ENCODE results near the gene GLP2R.
"Not testable (repeated sequence)": the region's sequence is repeated elsewhere in the genome, so short reads cannot be mapped to it uniquely, and the experiment has no call there.

GLP2R gene

DNA sequence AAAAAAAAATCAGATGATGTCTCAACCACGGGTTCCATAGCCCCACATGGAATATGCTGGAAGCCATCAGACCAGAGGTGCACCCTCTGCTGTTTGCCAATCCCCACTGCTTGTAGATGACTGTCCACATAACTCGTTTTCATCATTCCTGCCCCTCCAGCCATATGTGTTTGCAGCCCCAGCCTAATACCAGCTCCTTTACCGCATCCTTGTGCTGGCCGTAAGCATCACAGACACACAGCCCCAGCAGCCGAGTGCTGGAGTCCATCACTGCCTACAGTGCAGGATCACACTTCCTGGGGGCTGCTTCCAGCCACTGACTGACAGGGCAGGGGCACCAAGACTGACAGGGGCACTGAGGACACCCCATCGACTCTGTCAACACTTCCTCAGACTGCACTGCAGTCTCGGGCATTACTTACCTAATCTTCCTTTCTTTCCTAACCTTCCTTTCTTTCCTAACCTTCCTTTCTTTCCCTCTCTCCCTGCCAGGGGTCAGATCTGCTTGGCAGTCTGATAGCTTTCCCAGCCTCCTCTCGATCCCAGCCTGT, 74.4 kb downstream of the GLP2R start:
- DNase-seq: no peak

DNA sequence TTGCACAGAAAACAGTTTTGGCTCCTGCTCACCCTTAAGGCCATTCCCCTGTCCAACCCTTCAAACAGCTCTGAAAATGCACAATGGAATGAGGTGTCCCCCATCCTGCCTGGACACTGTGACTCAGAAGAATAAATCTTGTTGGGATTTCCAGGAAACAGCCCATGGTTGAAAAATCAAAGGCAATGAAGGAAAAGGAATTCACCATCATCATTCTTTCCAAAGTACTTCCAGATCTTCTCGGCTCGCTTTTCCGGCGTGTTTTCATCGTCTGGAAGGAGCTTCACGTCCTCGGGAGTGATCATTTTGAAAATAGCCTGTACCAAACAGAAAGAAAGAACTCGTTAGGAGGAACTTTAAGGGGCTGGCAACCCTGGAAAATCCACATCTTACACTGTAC, 75.1 kb downstream of the GLP2R start:
- DNase-seq: no peak

DNA sequence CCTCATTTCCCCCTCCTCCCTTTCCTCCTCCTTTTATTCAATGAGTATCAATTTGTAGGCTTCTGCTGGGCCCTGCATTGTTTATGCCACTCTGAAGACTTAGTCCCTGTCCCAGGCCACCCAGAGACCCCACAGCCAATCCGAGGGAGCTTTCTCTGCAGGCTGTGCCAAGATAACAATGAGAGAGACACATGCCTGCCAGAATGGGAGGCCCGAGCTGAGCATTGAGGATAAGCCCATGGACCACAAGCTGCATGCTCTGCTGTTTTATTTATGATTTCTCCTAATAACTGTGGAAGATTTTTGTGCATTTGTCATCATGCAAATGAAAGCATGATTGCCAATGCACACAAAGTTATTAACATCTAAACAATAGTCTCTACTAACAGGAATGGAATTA, 76.4 kb downstream of the GLP2R start:
- no peak for DNase-seq

DNA sequence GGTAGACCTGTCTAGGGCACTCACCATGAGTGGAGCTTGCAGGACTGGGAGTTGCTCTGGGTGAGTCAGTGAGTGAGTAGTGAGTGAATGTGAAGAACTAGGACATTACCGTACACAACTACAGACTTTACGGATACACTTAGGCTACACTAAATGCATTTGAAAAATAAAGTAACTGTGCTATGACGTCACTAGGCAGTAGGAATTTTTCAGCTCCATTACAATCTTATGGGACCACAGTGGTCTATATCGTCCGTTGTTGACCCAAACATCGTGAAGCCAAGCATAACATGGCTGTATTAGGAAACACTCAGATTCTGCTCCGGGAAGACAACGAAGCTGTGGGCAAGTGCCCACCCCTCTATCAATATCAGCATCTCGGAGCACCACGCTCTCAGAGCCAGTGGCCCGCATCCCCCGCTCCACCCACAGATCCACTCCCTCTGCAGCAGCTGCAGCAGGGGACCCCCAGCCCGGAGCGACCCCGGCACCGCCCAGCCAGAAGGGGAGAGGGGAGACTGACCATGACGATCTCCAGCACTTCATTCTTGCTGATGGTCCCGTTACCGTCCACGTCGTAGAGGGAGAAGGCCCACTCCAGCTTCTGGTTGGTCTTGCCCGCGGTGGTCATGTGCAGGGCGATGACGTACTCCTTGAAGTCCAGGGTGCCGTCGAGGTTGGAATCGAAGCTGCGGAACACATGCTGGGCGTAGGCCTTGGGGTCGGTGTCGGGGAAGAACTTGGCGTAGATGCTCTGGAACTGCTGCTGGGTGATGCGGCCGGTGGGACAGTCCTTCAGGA, 78.8 kb downstream of the GLP2R start:
- no peak for DNase-seq

DNA sequence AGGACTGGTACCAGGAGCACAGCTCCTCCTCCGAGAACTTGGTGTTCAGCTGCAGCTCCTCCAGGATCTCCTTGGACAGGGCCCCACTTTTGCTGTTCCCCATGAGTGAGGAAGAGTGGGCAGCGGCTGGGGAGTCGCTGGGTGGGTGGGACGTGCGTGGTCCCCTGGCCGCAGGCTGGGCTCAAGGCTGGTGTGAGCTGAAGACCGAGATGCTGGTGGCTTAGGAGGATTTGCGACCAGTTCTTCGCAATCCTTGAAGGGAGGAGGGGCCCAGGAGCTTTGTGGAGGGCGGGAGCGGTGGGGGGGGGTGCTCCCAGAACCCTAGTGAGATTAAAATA, 79.3 kb downstream of the GLP2R start, which contains the start of gene RCVRN:
TSS of gene RCVRN (minus strand) at position 194 of the 338 bp plus-strand sequence. CDS start at position 103, 91 bp downstream.
- no peak for DNase-seq

DNA sequence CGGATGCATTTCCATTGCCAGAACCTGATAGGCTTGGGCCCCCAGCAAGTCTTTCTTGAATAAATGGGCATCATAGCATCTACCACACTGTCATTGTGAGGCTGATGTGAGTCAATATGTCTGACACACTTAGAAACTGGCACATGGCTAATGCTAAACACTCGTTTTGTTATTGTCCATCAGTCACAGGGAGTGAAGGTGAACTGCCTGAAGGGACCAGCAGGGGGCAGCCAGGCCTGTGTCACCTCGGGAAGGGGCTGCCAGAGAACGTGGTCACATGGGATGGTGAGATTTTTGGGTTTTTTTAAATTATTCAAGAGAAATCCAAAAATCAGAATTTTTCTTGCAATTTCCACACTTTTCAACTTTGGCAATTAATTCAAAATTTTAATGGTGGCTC, 80.2 kb downstream of the GLP2R start:
- no peak for DNase-seq

DNA sequence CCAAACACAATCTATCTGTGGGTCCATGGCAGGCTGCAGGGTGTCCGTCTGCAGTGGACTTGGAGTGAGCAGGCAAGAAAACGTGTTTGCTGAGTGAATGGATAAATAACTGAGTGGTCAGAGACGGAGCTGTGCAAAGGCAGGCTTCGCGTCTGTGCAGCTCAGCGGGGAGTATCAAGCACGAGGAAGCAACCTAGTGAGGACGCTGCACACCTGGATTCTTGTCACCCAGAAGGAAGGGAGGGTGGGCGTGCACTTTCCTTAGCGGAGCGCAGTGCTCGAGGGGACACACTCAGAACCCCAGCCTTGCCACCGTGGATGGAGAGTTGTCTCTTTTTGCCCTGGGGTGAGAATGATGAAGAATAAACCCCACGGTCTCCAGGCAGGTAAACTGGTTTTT, 80.9 kb downstream of the GLP2R start:
- no peak for DNase-seq

DNA sequence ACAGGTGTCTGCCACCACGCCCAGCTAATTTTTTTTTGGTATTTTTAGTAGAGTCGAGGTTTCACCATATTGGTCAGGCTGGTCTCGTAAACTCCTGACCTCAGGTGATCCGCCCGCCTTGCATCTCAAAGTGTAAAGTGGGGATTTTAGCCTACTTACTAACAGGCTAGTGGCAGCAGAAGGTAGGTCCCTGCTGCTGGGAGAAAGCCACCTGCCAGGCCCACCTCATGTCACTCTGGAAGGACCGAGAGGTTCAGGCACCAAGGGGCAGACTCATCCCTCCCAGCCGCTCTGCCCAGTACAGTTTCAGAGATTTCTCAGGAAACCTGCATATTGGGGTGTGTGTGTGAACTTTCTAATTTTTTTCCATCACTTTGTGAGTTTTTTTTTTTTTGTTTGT, 81.4 kb downstream of the GLP2R start:
- DNase-seq: no peak

DNA sequence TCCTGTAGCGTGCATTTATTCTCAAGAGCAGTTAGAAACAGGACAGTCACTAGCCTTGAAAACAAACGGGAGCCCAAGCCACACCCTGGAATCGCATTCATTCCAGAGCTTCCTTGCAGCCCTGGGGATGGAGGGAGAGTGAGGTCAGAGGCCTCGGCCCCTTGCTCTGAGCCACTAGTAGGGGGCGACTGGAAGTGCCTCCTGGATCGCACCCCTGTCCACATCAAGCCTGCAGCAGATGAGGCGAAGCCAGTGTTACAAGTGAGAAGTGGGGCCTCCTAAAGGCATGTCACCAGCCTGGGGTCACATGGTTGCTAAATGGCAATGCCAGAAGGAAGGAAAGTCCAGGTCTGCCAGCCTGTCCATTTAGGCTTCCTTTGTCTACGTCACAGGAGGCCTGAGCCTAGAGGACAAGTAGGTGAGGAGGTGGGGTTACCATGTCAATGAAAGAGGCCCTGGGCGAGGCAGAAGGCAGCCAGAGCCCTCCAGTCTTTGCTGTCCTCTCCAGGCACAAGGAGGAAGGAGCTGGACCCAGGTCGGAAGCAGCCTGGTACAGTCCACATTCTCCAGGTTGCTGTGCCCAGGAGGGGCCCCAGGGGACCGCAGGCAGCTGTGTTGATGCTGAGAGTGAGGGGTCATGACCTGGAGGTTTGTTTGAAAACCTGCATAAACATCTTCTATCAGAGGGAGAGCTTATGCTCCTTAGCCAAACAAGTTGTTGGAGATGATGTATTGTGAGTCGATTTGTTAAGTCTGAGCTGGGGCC, 82.3 kb downstream of the GLP2R start:
- no peak for DNase-seq

DNA sequence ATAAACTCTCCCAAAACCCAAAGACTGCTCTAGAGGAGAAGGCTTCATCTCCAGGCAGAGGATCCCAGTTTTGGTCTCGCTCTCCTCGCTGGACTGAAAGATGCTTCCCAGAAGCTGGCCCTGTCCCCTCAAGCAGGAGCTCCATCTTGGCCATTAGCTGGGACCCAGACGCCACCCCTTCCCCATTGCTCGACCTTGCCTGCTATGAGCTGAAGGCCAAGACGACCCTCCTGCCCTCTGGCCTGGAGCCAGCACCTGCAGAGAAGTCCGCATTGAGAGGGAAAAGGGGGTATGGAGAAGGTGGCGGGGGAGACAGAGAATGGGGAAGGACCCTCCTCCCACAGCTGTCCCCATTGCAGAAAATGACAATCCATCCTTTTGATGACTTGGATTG, 82.9 kb downstream of the GLP2R start:
- no peak for DNase-seq

DNA sequence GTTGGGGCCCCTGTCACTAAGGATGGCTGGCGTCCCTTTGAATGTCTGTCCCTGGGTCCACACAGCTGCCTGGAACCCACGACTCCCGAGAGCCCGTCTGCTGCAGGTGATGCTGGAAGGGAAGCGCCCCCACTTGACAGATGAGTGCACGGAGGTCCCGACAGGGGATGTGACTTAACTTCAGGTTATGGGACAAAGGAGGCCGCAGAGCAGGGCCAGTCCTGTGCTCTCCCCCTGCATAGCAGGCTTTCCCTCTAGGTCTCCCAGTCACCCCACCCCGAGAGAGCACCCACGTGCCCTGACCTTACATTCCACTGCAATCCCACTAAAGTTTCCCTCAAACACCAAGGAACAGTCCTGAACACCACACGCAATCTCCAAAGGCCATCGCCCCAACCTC, 85.4 kb downstream of the GLP2R start:
- DNase-seq: no peak

DNA sequence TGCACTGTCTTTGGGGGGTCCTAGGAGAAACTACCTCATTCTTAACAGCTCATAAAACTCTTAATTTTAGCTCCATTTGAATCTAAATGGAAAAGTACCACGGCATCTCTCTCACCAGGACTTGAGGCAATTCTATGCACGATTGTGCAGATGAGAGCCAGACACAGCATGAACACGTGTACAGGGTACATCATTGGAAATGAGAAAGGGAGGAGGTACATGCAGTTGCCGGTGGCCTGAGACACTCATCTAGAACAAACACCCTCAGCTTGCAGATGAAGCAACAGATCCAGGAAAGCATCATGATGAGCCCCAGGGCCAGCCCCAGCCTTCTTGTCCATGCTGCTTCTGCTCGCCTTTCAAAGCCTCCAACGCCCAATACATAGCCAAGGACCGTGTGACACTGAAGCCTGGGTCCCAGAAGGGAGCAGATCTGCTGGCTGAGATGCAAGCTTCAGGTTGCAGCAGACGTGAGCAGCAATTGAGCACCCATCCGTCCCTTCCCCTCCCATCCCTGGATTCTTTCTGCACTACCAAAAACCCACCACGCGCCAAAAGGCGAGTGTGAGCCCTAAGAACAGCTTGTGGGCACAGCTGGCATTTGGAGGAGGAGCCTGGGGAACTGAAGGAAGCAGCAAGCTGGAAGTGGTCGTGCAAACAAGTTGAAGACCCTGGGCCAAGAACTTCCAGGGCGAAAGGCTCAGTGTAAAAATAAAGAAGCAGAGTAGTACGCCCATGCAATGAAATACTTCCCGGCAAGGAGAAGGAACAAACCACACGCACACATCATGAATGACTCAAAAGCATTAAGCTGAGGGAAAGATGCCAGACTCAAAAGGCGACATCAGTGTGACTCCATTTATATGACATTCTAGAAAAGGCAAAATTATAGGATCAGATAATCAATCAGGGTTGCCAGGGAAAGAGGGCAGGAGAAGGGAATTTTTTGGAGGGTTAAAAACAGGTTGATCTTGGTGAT, 86.7 kb downstream of the GLP2R start:
- DNase-seq: no peak

DNA sequence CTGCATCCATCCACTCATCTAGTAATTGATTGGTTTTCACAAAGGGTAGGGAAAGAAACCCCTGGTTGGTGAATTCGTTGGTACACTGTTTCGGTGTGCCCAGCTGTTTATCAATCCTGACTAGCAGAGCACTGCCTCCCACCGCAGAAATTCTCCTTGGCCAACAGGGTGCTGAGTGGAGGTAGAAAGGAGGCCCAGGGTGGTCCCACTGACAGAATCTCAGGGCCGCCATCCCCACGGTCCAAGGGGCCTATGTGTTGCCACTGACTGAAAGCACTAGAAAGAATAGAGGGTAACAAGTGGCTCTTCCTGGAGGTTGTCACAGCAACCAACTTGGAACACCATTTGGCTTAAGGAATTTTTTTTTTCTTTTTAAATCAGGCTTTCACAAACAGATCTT, 87.8 kb downstream of the GLP2R start:
- no peak for DNase-seq

DNA sequence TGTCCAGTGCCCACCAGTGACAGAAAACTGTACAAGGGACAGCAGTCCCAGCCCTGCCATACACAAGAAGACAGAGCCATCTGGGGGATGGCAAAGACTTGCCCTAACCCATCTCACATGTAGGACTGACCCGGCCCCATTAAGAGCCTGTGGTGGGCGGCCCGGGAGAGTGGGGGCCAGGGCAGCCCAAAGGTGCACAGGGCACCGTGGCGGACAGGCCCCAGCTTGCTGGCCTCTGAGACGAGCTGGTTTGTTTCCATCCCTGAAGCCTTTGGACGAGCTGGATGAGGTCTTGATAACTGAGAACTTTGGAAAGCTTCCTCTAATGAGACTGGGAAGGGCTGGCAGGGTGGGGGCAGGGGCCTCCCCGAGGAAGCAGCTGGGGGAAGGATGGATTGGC, 90.4 kb downstream of the GLP2R start:
- DNase-seq: no peak

DNA sequence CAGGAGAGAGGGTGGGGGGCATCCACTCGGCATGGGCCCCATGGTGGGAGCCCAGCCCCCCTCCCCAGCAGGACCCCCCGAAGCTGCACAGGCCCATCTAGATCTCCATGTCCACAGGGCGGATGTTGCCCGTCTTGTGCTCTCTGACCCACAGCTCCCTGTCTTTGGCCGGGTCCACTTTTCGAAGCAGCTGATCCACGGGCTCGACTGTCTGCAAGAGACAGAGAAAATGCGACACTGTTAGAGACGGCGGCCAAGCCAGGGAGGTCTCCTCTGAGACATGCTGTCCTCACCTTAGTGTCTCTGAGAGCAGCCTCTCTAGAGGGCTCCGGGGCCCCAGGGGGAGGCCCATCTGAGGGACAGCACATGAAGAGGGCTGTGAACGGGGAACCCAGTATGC, 91.4 kb downstream of the GLP2R start:
- DNase-seq: no peak

DNA sequence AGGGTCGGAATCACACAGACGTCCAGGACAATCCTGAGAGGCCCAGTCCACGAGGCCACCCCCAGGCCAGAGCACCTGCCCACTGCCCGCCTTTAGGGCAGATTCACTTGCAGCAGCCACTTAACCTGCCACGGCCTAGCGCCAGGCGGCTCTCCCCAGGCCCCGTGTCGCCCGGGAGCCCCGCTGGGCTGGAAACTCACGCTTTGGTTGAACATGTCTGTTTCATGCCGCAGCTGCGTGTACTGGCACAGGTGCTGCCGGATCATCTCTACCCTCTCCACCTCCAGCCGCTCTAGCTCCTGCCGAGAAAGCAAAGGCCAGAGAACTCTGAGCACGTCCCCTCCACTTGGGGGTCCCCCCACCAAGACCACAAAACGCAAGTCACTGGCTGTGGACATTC, 92.1 kb downstream of the GLP2R start:
- no peak for DNase-seq

DNA sequence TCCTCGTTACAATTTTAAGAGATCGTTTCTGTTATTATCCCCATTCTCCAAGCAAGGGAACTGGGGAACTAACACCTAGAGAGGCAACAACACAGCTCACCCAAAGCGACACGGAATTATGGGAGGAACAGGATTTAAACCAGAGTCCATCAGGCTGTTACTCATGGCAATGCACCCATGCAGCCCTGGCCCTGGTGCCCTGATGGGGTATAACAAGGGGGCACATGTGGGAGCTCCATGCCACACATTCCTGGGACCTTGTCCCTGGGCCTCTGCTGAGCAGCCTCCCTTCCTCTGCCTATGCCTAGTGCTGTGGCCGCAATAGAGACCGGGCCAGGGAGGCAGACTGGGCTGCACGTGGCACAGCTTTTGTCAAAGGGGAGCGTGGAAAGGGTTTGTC, 92.6 kb downstream of the GLP2R start:
- DNase-seq: no peak

DNA sequence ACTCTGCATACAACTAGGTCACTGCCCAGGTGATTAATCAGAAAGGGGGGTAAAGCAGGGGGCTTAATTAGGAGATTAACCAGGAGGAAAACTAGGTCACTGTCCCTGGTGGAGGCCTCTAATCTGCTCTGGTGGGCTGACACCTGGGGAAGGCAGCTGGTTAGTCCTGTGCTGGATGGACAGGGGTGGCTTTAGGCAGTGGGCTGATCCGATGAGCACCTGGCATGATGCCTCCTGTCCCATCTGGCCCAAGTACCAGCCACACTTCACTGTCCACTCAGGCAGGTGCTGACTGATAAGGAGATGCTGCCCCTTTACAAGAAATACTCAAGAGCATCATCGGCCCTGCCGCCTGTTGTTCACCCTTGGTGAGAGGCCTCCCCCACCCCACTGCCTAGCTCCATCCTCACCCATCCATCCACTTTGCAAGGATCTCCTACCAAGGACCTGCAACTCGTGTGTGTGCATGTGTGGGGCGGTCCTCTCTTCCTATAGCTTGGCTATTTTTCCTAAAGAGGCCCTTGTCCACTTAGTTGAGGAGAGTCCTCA, 93.2 kb downstream of the GLP2R start:
- DNase-seq: peak in 1 of 2 experiments; percentile 14

DNA sequence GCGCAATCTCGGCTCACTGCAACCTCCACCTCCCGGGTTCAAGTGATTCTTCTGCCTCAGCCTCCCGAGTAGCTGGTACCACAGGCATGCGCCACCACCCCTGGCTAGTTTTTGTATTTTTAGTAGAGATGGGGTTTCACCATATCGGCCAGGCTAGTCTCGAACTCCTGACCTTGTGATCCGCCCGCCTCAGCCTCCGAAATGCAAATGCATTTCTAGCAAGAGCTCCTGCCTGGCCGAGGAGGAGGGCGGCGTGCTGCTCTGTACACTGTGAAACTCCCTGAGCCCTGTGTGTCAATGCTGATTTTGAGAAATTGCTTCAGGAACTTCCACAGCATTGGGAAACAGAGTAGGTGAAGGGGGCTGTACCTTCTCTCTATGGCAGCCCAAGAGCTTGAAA, 95.5 kb downstream of the GLP2R start:
- DNase-seq: not testable (repeated sequence)

DNA sequence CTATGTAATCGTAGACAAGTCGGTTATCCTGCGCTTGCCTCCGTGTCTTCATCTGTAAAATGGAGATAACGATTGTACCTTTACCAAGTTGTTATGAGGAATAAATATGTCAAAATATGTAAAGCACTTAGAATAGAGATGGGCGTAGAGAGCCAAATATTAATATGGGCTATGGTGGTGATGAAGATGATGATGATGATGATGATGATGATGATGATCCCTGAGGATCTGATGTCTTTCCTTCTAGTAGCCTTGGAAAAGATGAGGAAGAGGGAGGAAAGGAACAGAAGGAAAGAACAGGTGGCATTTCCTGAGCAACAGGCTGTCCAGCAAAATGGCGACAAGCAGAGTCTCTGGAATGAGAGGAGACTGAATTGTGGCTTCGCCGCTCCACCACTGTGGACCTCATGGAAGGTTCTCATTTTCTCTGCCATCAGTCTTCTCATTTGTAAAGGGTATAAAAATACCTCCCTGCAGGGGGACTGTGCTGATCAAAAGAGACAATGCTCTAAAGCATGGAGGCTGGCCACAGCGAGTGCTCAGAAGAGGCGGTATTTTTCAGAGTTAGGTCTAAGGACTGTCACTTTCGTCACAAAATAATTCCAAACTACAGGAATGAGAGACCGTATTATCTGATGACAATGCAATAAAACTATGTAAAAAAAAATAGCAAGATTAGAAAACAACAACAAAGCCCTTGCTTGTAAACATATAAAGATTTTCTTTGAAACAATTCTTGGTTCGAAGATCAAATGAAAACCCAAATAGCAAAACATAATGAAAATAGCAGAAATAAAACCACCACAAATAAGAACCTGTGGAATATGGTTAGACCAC, 96.5 kb downstream of the GLP2R start:
- peak in 1 of 2 experiments; percentile 31 for DNase-seq

DNA sequence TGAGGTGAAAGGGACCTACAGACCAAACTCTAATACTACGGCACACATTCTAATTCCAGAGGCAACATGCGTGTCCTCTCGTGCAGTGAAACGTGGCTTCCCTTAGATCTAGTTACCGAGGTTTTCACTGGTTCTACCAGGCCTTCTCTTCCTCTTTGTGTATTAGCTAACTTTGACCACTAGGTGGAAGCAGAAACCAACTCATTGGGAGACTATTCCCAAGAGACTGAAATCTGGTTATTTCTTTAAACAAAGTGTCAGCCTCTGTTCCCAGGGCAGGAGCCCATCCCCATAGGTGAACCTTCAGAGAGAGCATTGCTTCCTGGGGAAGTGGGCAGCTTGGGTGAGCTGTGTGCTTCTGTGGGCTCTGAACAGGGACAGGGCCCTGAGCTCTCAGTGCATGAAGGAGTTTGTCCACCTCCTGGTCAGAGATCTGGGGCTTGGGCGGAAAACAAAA, 99.0 kb downstream of the GLP2R start:
- peak in 1 of 2 experiments; percentile 72 for DNase-seq

DNA sequence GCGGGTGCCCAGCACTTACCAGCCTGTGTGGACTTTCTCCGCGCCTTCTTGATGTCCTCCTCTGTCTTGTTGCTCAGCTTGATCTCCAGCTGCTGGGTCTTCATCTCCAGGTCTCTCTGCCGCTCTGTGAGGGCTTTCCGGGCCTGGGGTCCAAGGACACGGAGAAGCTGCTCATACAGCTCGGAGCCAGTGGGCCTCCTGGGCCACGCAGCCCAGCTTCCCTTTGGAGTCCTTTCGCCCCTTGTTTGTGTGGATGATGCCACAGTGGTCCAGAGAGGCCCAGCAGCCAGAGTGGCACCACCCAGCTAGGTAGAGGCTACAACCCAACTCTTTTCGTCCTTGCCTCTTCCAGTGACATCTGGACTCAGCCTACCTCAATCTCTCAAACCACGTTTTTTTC, 99.7 kb downstream of the GLP2R start:
- no peak for DNase-seq

Measured in cerebellar nuclear complex (tissue), 1 donor.